GM12892 (cell line): ENCODE measurements around the gene ZNF324.

Experiments
- POLR2A ChIP-seq: IDR thresholded peaks from 2 replicates; pipeline ENCODE4 v1.6.1; 2011; ENCODE audit warnings: low read depth, low read length, control low read depth
- POLR2AphosphoS5 ChIP-seq: IDR thresholded peaks from 2 replicates; pipeline ENCODE4 v1.6.1; 2011; ENCODE audit warnings: low read depth, low read length, control low read depth

DNA sequence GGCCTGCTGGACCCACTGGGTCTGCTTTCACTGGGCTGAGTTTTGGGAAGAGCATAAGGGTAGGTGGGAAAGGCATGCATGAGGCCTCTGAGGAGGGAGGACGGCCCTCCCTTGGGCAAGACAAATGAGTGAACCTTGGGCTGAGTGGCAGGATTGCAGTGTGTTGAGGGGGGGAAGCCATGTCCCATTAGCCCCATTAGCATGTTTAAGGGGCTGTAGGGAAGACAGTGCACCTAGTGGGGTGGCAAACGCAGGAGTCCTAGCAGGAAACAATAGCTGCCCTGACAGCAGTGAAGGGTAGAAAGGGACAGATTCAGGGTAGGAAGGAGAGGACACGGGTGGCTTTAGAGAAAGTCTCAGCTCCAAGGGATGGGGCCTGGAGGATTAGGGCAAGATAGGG is 55.8 kb downstream of the ZNF324 start:
- no peak for TF ChIP-seq POLR2A
- TF ChIP-seq POLR2AphosphoS5 = no peak
